Liver (tissue), 9 donors: Measurements from ENCODE around the gene CROCC2. TPM values are rescaled to one million over a fixed set of nuclear protein-coding genes. Genes with fewer than 3 reads are reported as not detected.

Experiments used
- DNase-seq: peaks from one replicate; pipeline ENCODE4 v3.0.0-alpha.2; 2017; ENCODE audit warnings: low spot score
- H3K27ac ChIP-seq, 2 donors: one replicate each; pipeline ENCODE4 v1.7.0; 2013; ENCODE audit warnings: inconsistent platforms in 2 of 2, low read length in 2 of 2, control low read depth in 1 of 2, low read depth in 1 of 2, mild to moderate bottlenecking in 1 of 2
- H3K27me3 ChIP-seq, 4 donors: one replicate each; pipeline versions ENCODE4 v1.6.1 to v1.7.0; 2013; ENCODE audit warnings: low read length in 3 of 4, inconsistent platforms in 1 of 4, mild to moderate bottlenecking in 1 of 4, moderate library complexity in 1 of 4; ENCODE audit not compliant: control insufficient read depth in 4 of 4, insufficient read depth in 4 of 4
- H3K36me3 ChIP-seq, 4 donors: one replicate each; pipeline versions ENCODE4 v1.6.1 to v1.7.0; 2013; ENCODE audit warnings: low read length in 3 of 4, mild to moderate bottlenecking in 3 of 4, low read depth in 1 of 4, moderate library complexity in 1 of 4; ENCODE audit not compliant: control insufficient read depth in 4 of 4, insufficient read depth in 3 of 4
- H3K4me1 ChIP-seq, 4 donors: one replicate each; pipeline versions ENCODE4 v1.6.1 to v1.7.0; 2013; ENCODE audit warnings: low read length in 3 of 4, mild to moderate bottlenecking in 3 of 4, moderate library complexity in 1 of 4; ENCODE audit not compliant: control insufficient read depth in 4 of 4, insufficient read depth in 4 of 4
- H3K4me3 ChIP-seq, 3 donors: one replicate each; pipeline versions ENCODE4 v1.6.1 to v1.7.0; 2013; ENCODE audit warnings: low read length in 3 of 3, control low read depth in 1 of 3, low read depth in 1 of 3, mild to moderate bottlenecking in 1 of 3
- H3K9ac ChIP-seq, 2 donors: one replicate each; pipeline ENCODE4 v1.7.0; 2013; ENCODE audit warnings: low read length in 2 of 2, mild to moderate bottlenecking in 2 of 2, moderate library complexity in 2 of 2, control low read depth in 1 of 2, low read depth in 1 of 2
- H3K9me3 ChIP-seq, 4 donors: one replicate each; pipeline versions ENCODE4 v1.6.1 to v1.7.0; 2013; ENCODE audit warnings: low read length in 3 of 4; ENCODE audit not compliant: control insufficient read depth in 4 of 4
- EGR1 ChIP-seq, 2 donors: IDR thresholded peaks; 2 replicates each; pipeline ENCODE4 v1.6.1; 2016 to 2018; ENCODE audit warnings: antibody characterized with exemption in 2 of 2, low read depth in 2 of 2
- FOXA1 ChIP-seq: IDR thresholded peaks from 2 replicates; pipeline ENCODE4 v1.6.1; 2016; ENCODE audit warnings: antibody characterized with exemption
- FOXA2 ChIP-seq: IDR thresholded peaks from 2 replicates; pipeline ENCODE4 v1.6.1; 2016; ENCODE audit warnings: antibody characterized with exemption
- GABPA ChIP-seq, 2 donors: IDR thresholded peaks in 1 of 2; conservative IDR thresholded peaks in 1 of 2; 2 replicates each; pipeline ENCODE4 v1.6.1; 2016; ENCODE audit warnings: antibody characterized with exemption in 2 of 2, mild to moderate bottlenecking in 1 of 2, moderate library complexity in 1 of 2
- HNF4A ChIP-seq, 2 donors: conservative IDR thresholded peaks; 2 replicates each; pipeline ENCODE4 v1.6.1; 2016; ENCODE audit warnings: antibody characterized with exemption in 2 of 2, mild to moderate bottlenecking in 2 of 2
- HNF4G ChIP-seq: IDR thresholded peaks from 2 replicates; pipeline ENCODE4 v1.6.1; 2016; ENCODE audit warnings: antibody characterized with exemption
- JUND ChIP-seq, 2 donors: IDR thresholded peaks; 2 replicates each; pipeline ENCODE4 v1.6.1; 2016; ENCODE audit warnings: antibody characterized with exemption in 2 of 2
- NR2F2 ChIP-seq: IDR thresholded peaks from 2 replicates; pipeline ENCODE4 v1.6.1; 2016; ENCODE audit warnings: antibody characterized with exemption
- RAD21 ChIP-seq, 2 donors: IDR thresholded peaks; 2 replicates each; pipeline ENCODE4 v1.6.1; 2016; ENCODE audit warnings: antibody characterized with exemption in 2 of 2, mild to moderate bottlenecking in 2 of 2
- REST ChIP-seq: IDR thresholded peaks from 2 replicates; pipeline ENCODE4 v1.6.1; 2016; ENCODE audit warnings: antibody characterized with exemption, mild to moderate bottlenecking
- RXRA ChIP-seq, 2 donors: IDR thresholded peaks; 2 replicates each; pipeline ENCODE4 v1.6.1; 2017 to 2018; ENCODE audit warnings: antibody characterized with exemption in 2 of 2, mild to moderate bottlenecking in 1 of 2
- SP1 ChIP-seq: IDR thresholded peaks from 2 replicates; pipeline ENCODE4 v1.6.1; 2018; ENCODE audit warnings: antibody characterized with exemption, mild to moderate bottlenecking
- TAF1 ChIP-seq: conservative IDR thresholded peaks from 2 replicates; pipeline ENCODE4 v1.6.1; 2016; ENCODE audit warnings: antibody characterized with exemption, mild to moderate bottlenecking
- YY1 ChIP-seq: IDR thresholded peaks from 2 replicates; pipeline ENCODE4 v1.6.1; 2016; ENCODE audit warnings: antibody characterized with exemption, mild to moderate bottlenecking
- ZBTB33 ChIP-seq: IDR thresholded peaks from 2 replicates; pipeline ENCODE4 v1.6.1; 2016; ENCODE audit warnings: antibody characterized with exemption
- WGBS: extraction: QIAGEN DNeasy Blood & Tissue Kit; methylation state at CpG from one replicate; pipeline ENCODE4 v1.1.7; 2013; 5-methylcytosine and 5-hydroxymethylcytosine counted together
- polyA plus RNA-seq, 2 donors: library from polyadenylated mRNA; stranded (reverse) in 1 of 2; unstranded in 1 of 2; fragments of 200-250 nt in 1 of 2; fragments of >200 nt in 1 of 2; fragmentation: Nextera tagmentation in 1 of 2; extraction: Ambion mirVana in 1 of 2; gene quantifications; one replicate each; pipeline versions ENCODE4 v1.2.1 to v1.2.3, GENCODE V29; 2013 to 2015
- total RNA-seq, 2 donors: library from RNA; depleted of rRNA; stranded (reverse); fragments of >200 nt; gene quantifications; one replicate each; pipeline ENCODE4 v1.2.3, GENCODE V29; 2014
- TF ChIP-seq, protein P1 (sequence below): fragments of 150-350 bp; IDR thresholded peaks from 2 replicates; pipeline ENCODE4 v1.5.1; 2017; ENCODE audit warnings: improper control_type of control experiment, low read depth, low read length; ENCODE audit not compliant: missing input control
- TF ChIP-seq, protein P2 (sequence below): IDR thresholded peaks from 2 replicates; pipeline ENCODE4 v1.6.1; 2016; ENCODE audit warnings: antibody characterized with exemption
- TF ChIP-seq, protein P3 (sequence below): IDR thresholded peaks from 2 replicates; pipeline ENCODE4 v1.6.1; 2016; ENCODE audit warnings: antibody characterized with exemption
- donor health status: healthy.
- donor health status: healthy.
- donor health status: healthy.
- donor health status: healthy.
- donor health status: healthy.

Gene CROCC2
- total and polyA plus RNA-seq, 4 donors: under 0.01 to 0.13 (median 0.05) TPM

DNA sequence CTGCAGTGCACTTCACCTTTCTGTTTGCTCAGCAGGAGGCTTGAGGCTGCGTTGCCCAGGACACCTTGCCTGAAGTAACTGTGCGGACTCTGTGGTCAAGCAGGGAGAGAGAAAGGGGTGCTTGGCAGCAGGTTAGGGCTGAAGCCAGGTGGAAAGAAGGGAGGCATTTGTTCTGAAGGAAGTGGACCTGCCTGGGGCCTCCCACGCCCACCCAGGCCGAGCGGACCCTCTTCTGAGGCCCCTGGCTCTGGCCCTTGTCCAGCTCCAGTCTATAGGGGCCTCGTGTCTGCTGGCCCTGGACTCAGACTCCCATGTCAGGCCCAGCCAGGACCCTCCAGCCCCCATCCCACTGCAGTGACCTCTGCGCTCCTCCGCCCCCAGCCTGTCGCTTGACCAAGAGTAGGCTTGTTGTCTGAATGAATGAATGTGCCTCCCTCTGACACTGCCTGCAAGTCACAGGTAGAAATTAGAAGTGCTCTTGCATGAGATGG lies 94.7 kb downstream of the CROCC2 start:
- peak; percentile 20 for DNase-seq
- no peaks in the 10 kb centered on the region for H3K27me3 ChIP-seq
- H3K27ac ChIP-seq: no peak overlapping the region
- no peak overlapping the region for H3K9ac ChIP-seq
- no peak for TF ChIP-seq FOXA2
- TF ChIP-seq YY1: no peak
- TF ChIP-seq HNF4A (conservative IDR thresholded peaks at IDR 0.05): no peak
- TF ChIP-seq HNF4G: no peak
- TF ChIP-seq TAF1: no peak
- TF ChIP-seq, protein P1, sequence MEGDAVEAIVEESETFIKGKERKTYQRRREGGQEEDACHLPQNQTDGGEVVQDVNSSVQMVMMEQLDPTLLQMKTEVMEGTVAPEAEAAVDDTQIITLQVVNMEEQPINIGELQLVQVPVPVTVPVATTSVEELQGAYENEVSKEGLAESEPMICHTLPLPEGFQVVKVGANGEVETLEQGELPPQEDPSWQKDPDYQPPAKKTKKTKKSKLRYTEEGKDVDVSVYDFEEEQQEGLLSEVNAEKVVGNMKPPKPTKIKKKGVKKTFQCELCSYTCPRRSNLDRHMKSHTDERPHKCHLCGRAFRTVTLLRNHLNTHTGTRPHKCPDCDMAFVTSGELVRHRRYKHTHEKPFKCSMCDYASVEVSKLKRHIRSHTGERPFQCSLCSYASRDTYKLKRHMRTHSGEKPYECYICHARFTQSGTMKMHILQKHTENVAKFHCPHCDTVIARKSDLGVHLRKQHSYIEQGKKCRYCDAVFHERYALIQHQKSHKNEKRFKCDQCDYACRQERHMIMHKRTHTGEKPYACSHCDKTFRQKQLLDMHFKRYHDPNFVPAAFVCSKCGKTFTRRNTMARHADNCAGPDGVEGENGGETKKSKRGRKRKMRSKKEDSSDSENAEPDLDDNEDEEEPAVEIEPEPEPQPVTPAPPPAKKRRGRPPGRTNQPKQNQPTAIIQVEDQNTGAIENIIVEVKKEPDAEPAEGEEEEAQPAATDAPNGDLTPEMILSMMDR: no peak
- no peak for TF ChIP-seq RXRA (IDR thresholded peaks at IDR 0.05)
- TF ChIP-seq NR2F2: no peak
- no peak for TF ChIP-seq SP1
- TF ChIP-seq, protein P2, sequence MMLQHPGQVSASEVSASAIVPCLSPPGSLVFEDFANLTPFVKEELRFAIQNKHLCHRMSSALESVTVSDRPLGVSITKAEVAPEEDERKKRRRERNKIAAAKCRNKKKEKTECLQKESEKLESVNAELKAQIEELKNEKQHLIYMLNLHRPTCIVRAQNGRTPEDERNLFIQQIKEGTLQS: no peak
- no peak for TF ChIP-seq GABPA (IDR thresholded peaks at IDR 0.05 in 1 of 2, conservative IDR thresholded peaks at IDR 0.05 in 1 of 2)
- no peak for TF ChIP-seq FOXA1
- no peak for TF ChIP-seq JUND (IDR thresholded peaks at IDR 0.05)
- TF ChIP-seq RAD21 (IDR thresholded peaks at IDR 0.05): no peak
- no peak for TF ChIP-seq ZBTB33
- TF ChIP-seq, protein P3, sequence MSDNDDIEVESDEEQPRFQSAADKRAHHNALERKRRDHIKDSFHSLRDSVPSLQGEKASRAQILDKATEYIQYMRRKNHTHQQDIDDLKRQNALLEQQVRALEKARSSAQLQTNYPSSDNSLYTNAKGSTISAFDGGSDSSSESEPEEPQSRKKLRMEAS: no peak
- TF ChIP-seq REST: no peak
- TF ChIP-seq EGR1 (IDR thresholded peaks at IDR 0.05; ENCODE audit: low read depth in 2 of 2): no peak
- 86% methylated on average over 9 of the region's 9 CpGs for WGBS
- H3K4me1 ChIP-seq: peaks cover 18 to 51% (median 39%) of the 10 kb centered on the region in 4 donors
- H3K36me3 ChIP-seq: peaks cover 0 to 9% (median 3%) of the 10 kb centered on the region in 4 donors
- H3K4me3 ChIP-seq: no peak overlapping the region
- peaks cover 5 to 10% (median 8%) of the 10 kb centered on the region in 4 donors for H3K9me3 ChIP-seq
